ENCODE results near the gene C22orf15.
A peak's percentile ranks its signal among the peaks of the same experiment; 100 is the strongest.

C22orf15 gene

GRCh38 chr22:23763579-23763945 is 772 bp downstream of the C22orf15 start:
- H3K4me3 ChIP-seq (ENCODE audit: extremely low read depth, insufficient read depth, low read length, poor library complexity, severe bottlenecking), result no peak overlapping the region
- peaks cover 14% of the 10 kb centered on the region for H3K36me3 ChIP-seq (ENCODE audit: control insufficient read depth, insufficient read depth, low read length)
- peaks cover 26% of the 10 kb centered on the region for H3K4me1 ChIP-seq (ENCODE audit: control insufficient read depth, insufficient read depth, low read length, poor library complexity, severe bottlenecking)
- WGBS, 2 experiments (ENCODE audit: insufficient coverage in 2 of 2), result 60 to 61% methylated on average over 10 to 17 of the region's 17 CpGs
- H3K27ac ChIP-seq (ENCODE audit: low read depth, low read length, severe bottlenecking), result no peak overlapping the region
- no peaks in the 10 kb centered on the region for H3K9me3 ChIP-seq (ENCODE audit: control insufficient read depth, low read length)

GRCh38 chr22:23763954-23764353 is 1.2 kb downstream of the C22orf15 start:
- Histone ChIP-seq H3K4me1 (ENCODE audit: control insufficient read depth, insufficient read depth, low read length, poor library complexity, severe bottlenecking) (peaks cover 26% of the 10 kb centered on the region), H3K9me3 (ENCODE audit: control insufficient read depth, low read length) (no peaks in the 10 kb centered on the region), H3K4me3 (ENCODE audit: extremely low read depth, insufficient read depth, low read length, poor library complexity, severe bottlenecking) (no peak overlapping the region), H3K27ac (ENCODE audit: low read depth, low read length, severe bottlenecking) (no peak overlapping the region), H3K36me3 (ENCODE audit: control insufficient read depth, insufficient read depth, low read length) (peaks cover 14% of the 10 kb centered on the region)
- WGBS, 2 experiments (ENCODE audit: insufficient coverage in 2 of 2), result 85 to 89% methylated on average over 4 of the region's 7 CpGs

GRCh38 chr22:23764899-23765881 is 2.4 kb downstream of the C22orf15 start:
- Histone ChIP-seq H3K27ac (ENCODE audit: low read depth, low read length, severe bottlenecking) (no peak overlapping the region), H3K4me1 (ENCODE audit: control insufficient read depth, insufficient read depth, low read length, poor library complexity, severe bottlenecking) (peaks cover 26% of the 10 kb centered on the region), H3K9me3 (ENCODE audit: control insufficient read depth, low read length) (no peaks in the 10 kb centered on the region), H3K36me3 (ENCODE audit: control insufficient read depth, insufficient read depth, low read length) (peaks cover 14% of the 10 kb centered on the region), H3K4me3 (ENCODE audit: extremely low read depth, insufficient read depth, low read length, poor library complexity, severe bottlenecking) (no peak overlapping the region)
- WGBS, 2 experiments (ENCODE audit: insufficient coverage in 2 of 2), result 95 to 97% methylated on average over 7 to 8 of the region's 9 CpGs

GRCh38 chr22:23767303-23767672 is 4.5 kb downstream of the C22orf15 start:
- WGBS, 2 experiments (ENCODE audit: insufficient coverage in 2 of 2), result 4 to 8% methylated on average over 11 to 12 of the region's 27 CpGs
- Histone ChIP-seq H3K9me3 (ENCODE audit: control insufficient read depth, low read length) (no peaks in the 10 kb centered on the region), H3K4me1 (ENCODE audit: control insufficient read depth, insufficient read depth, low read length, poor library complexity, severe bottlenecking) (peaks cover 31% of the 10 kb centered on the region), H3K27ac (ENCODE audit: low read depth, low read length, severe bottlenecking) (peak overlapping the region; percentile 67), H3K4me3 (ENCODE audit: extremely low read depth, insufficient read depth, low read length, poor library complexity, severe bottlenecking) (peak overlapping the region; percentile 68), H3K36me3 (ENCODE audit: control insufficient read depth, insufficient read depth, low read length) (peaks cover 14% of the 10 kb centered on the region)

GRCh38 chr22:23767673-23768548 is 5.1 kb downstream of the C22orf15 start, which contains the start of gene CHCHD10:
Gene CHCHD10 (minus strand): TSS chr22:23767972. CDS start chr22:23767874, 98 bp downstream.
- H3K4me1 ChIP-seq (ENCODE audit: control insufficient read depth, insufficient read depth, low read length, poor library complexity, severe bottlenecking), result peaks cover 25% of the 10 kb centered on the region
- peaks cover 14% of the 10 kb centered on the region for H3K36me3 ChIP-seq (ENCODE audit: control insufficient read depth, insufficient read depth, low read length)
- peak within 1 kb of the TSS; percentile 68 for H3K4me3 ChIP-seq (ENCODE audit: extremely low read depth, insufficient read depth, low read length, poor library complexity, severe bottlenecking)
- H3K27ac ChIP-seq (ENCODE audit: low read depth, low read length, severe bottlenecking), result peak within 1 kb of the TSS; percentile 67
- no peaks in the 10 kb centered on the region for H3K9me3 ChIP-seq (ENCODE audit: control insufficient read depth, low read length)
- 1% methylated on average over 33 to 50 of the region's 63 CpGs for WGBS, 2 experiments (ENCODE audit: insufficient coverage in 2 of 2)

- WGBS, 2 experiments (ENCODE audit: insufficient coverage in 2 of 2), result 85 to 98% methylated on average over 5 to 6 of the region's 6 CpGs
- Histone ChIP-seq H3K4me3 (ENCODE audit: extremely low read depth, insufficient read depth, low read length, poor library complexity, severe bottlenecking) (no peak overlapping the region), H3K9me3 (ENCODE audit: control insufficient read depth, low read length) (no peaks in the 10 kb centered on the region), H3K36me3 (ENCODE audit: control insufficient read depth, insufficient read depth, low read length) (peaks cover 10% of the 10 kb centered on the region), H3K27ac (ENCODE audit: low read depth, low read length, severe bottlenecking) (no peak overlapping the region), H3K4me1 (ENCODE audit: control insufficient read depth, insufficient read depth, low read length, poor library complexity, severe bottlenecking) (peaks cover 28% of the 10 kb centered on the region)
Observed at GRCh38 chr22:23769321-23769965, 6.7 kb downstream of the C22orf15 start.

- WGBS, 2 experiments (ENCODE audit: insufficient coverage in 2 of 2), result 0 to 28% methylated on average over 1 to 3 of the region's 6 CpGs
Observed at GRCh38 chr22:23772315-23772648, 9.5 kb downstream of the C22orf15 start.

GRCh38 chr22:23772649-23773473 is 10.1 kb downstream of the C22orf15 start, which contains the start of gene MMP11:
Gene MMP11 (plus strand): TSS chr22:23772849. CDS start chr22:23772871, 22 bp downstream.
- Histone ChIP-seq H3K36me3 (ENCODE audit: control insufficient read depth, insufficient read depth, low read length) (no peaks in the 10 kb centered on the region), H3K9me3 (ENCODE audit: control insufficient read depth, low read length) (no peaks in the 10 kb centered on the region), H3K4me3 (ENCODE audit: extremely low read depth, insufficient read depth, low read length, poor library complexity, severe bottlenecking) (peak within 1 kb of the TSS; percentile 47), H3K27ac (ENCODE audit: low read depth, low read length, severe bottlenecking) (no peak within 1 kb of the TSS), H3K4me1 (ENCODE audit: control insufficient read depth, insufficient read depth, low read length, poor library complexity, severe bottlenecking) (peaks cover 29% of the 10 kb centered on the region)
- 2 to 4% methylated on average over 53 to 62 of the region's 79 CpGs for WGBS, 2 experiments (ENCODE audit: insufficient coverage in 2 of 2)

More at GRCh38 chr22:23772315-23772648, 9.5 kb downstream of the C22orf15 start:
- no peaks in the 10 kb centered on the region for H3K9me3 ChIP-seq (ENCODE audit: control insufficient read depth, low read length)
- no peaks in the 10 kb centered on the region for H3K36me3 ChIP-seq (ENCODE audit: control insufficient read depth, insufficient read depth, low read length)
- peaks cover 29% of the 10 kb centered on the region for H3K4me1 ChIP-seq (ENCODE audit: control insufficient read depth, insufficient read depth, low read length, poor library complexity, severe bottlenecking)
- H3K27ac ChIP-seq (ENCODE audit: low read depth, low read length, severe bottlenecking), result no peak overlapping the region
- H3K4me3 ChIP-seq (ENCODE audit: extremely low read depth, insufficient read depth, low read length, poor library complexity, severe bottlenecking), result peak overlapping the region; percentile 18

- Histone ChIP-seq H3K27ac (ENCODE audit: low read depth, low read length, severe bottlenecking) (no peak overlapping the region), H3K9me3 (ENCODE audit: control insufficient read depth, low read length) (no peaks in the 10 kb centered on the region), H3K4me3 (ENCODE audit: extremely low read depth, insufficient read depth, low read length, poor library complexity, severe bottlenecking) (peak overlapping the region; percentile 47), H3K4me1 (ENCODE audit: control insufficient read depth, insufficient read depth, low read length, poor library complexity, severe bottlenecking) (peaks cover 29% of the 10 kb centered on the region), H3K36me3 (ENCODE audit: control insufficient read depth, insufficient read depth, low read length) (no peaks in the 10 kb centered on the region)
- 36 to 52% methylated on average over 4 to 5 of the region's 7 CpGs for WGBS, 2 experiments (ENCODE audit: insufficient coverage in 2 of 2)
Observed at GRCh38 chr22:23773483-23774113, 10.8 kb downstream of the C22orf15 start.

All from mesodermal cell (in vitro differentiated cells).